Right forelimb (tissue), 1 donor: ENCODE data around the gene HAUS5.
"Not testable (repeated sequence)": the region's sequence is repeated elsewhere in the genome, so short reads cannot be mapped to it uniquely, and the experiment has no call there.

Experiments
- DNase-seq: peaks from one replicate; pipeline ENCODE4 v3.0.0-alpha.2; 2018

Gene HAUS5

DNA sequence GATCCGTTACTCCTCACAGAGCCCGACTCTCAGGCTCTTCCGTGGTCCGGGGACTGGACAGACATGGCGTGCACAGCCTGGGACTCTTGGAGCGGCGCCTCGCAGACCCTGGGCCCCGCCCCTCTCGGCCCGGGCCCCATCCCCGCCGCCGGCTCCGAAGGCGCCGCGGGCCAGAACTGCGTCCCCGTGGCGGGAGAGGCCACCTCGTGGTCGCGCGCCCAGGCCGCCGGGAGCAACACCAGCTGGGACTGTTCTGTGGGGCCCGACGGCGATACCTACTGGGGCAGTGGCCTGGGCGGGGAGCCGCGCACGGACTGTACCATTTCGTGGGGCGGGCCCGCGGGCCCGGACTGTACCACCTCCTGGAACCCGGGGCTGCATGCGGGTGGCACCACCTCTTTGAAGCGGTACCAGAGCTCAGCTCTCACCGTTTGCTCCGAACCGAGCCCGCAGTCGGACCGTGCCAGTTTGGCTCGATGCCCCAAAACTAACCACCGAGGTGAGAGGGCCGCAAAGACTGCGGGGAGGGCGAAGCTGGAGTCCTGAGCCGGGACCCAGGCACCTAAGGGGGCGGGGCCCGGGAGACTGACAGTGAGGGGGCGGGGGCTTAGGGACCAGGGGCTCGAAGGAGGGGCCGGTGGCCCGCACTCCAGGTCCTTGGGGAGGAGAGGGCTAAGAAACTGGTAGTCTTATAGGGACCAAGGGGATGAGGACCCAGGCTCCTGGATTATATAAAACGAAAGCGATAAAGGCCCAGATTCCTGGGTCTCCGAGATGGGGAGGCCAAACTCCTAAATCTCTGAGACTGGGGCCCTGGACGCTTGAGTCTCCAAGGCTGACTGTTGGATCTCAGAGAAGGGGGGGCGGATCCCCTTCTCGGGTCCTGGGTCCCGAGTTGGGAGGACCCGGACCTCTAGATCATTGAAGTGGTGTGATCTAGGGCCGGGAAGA lies 31.0 kb downstream of the HAUS5 start:
- DNase-seq = peak; percentile 92

DNA sequence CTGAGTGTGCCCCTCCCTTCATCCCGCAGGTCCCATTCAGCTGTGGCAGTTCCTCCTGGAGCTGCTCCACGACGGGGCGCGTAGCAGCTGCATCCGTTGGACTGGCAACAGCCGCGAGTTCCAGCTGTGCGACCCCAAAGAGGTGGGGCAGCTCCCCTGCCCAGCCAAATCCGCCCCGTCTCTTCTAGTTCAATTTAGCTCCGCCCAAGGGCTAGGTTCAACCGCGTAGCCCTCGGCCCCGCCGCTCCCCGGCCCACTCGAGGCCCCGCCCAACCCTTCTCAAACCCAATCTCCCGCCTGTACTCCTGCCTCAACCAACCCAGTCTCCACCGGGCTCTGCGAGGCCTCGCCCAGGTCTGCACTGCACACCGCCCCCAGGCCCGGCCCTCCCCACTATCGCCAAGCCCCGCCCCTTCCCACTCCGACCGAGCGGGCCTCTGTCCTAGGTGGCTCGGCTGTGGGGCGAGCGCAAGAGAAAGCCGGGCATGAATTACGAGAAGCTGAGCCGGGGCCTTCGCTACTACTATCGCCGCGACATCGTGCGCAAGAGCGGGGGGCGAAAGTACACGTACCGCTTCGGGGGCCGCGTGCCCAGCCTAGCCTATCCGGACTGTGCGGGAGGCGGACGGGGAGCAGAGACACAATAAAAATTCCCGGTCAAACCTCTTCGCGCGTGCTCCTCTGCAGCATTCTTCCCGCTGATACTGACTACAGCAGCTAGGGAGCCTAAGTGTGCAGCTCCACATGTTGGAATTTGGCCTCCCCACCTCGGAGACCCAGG lies 31.9 kb downstream of the HAUS5 start:
- peak; percentile 93 for DNase-seq

DNA sequence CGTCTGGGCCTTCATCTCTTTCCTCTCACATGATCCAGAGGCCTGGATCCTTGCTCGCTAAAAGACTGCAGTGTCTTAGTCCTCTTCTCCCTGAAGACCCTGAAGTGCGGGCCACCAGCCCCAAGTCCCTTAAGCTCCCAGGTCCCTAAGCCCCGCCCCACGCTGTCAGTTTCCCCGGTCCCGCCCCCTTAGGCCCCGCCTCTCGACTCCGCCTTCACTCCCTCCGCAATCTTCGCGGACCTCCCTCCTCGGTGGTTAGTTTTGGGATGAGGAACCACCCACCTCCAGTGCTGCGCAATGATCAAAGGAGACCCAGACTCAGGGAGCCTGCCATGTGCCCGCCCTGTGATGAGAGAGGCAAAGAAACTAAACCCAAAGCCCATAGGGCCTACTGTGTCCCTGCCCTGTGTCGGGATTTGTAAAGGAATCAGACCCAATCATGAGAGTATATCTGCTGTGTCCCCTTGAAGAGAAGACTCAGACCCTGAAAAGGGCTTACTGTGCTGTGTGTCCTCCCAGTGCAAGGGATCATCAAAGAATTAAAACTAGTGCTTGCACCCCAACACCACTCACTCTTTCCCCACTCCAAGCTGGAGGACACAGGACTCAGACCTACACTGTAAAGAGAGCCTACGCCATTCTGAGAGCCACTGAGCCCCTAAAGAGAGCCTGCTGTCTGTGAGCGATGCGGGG lies 32.6 kb downstream of the HAUS5 start:
- peak; percentile 81 for DNase-seq

DNA sequence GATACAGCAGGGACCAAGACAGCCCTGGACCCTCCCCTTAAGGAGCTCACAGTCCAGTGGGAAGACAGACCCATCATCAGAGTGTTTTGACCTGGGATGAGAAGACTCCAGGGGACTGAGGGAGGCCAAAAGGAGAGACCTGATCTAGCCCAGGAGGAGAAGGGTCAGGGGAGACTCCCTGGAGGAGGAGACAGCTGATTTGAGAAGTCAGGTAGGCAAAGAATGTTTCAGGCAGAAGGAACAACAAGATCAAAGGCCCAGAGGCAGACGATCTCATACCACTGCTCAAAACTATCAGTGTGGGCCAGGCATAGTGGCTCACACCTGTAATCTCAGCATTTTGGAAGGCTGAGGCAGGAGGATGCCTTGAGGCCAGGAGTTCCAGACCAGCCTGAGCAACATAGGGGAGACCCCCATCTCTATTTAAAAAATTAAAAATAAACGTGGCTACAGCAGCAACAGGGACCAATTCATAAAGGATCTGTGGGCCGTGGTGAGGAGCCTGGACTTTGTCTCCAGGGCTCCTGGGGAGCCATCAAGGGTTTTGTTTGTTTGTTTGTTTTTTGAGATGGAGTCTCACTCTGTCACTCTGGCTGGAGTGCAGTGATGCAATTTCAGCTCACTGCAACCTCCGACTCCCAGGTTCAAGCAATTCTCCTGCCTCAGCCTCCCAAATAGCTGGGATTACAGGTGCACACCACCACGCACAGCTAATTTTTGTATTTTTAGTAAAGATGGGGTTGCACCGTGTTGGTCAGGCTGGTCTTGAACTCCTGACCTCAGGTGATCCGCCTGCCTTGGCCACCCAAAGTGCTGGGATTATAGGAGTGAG lies 33.4 kb downstream of the HAUS5 start:
- DNase-seq = no peak

DNA sequence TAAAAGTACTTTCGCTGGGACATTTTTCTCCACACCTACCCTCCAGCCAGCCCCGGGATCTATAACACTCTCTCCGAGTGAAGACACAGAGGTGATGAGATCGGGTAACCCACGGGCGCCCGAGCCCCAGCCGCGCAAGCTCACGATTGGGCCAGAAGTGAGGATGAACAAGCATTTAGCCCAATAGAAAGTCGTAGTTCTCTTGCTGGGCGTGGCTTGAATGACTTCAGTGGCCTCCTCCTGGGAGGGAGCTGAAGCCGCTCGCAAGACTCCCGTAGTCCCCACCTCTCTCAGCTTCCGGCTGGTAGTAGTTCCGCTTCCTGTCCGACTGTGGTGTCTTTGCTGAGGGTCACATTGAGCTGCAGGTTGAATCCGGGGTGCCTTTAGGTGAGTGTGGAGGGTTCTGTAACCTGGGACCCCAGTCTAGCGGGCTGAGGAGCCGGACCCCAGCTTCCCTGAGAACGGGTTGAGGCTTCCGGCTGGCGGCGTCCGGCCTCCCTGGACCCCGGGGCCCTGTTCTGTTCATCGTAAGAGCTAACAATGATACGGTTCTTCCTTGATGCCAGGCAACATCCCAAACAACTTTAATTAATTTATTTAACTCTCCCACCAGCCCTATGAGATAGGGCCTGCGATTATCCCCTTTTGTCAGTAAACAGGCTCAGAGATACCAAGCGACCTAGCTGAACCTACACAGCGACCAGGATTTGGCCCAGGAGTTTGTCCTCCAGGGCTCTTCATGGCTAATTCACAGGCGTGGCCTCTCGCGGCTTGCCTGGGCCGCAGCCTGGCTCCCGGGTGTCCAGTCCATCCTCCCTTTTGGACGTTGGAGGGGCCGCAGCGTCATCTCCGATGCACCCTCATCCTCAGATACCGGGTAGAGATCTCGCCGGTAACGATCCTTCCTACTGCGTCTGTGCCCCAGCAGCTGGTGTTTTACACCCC lies 35.8 kb downstream of the HAUS5 start, which contains the start of gene COX6B1:
Gene COX6B1 (plus strand): TSS at position 307 of the 945 bp plus-strand sequence. CDS start 2,921 bp downstream, outside the sequence.
- peak; percentile 91 for DNase-seq

DNA sequence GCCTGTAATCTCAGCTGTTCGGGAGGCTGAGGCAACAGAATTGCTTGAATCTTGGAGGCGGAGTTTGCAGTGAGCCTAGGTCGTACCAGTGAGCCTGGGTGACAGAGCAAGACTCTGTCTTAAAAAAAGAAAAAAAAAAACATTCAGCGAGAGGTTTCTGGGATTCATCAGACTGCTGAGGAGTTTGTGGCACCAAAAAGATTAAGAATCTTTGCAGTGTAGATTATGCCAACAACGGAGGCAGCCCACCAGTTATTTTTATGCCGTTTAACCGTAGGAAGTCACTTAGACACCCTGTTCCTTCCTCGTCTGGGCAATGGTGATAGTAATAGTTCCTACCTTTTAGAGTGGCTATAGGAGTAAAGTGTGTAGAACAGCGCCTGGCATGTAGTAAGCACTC lies 38.0 kb downstream of the HAUS5 start:
- DNase-seq = no peak

DNA sequence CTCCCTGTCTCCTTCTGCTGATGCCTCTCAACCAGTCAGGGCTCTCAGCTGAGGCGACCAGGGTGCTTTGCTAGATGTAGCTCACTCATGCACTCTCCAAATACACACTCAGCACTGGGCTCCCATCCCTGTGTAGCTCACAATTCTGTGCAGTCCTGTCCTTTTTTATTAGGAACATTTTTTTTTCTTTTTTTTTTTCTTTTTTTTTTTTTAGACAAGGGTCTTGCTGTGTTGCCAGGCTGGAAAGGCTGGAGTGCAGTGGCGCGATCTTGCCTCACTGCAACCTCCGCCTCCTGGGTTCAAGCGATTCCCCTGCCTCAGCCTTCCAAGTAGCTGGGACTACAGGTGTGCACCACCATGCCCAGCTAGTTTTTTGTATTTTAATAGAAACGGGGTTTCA lies 42.3 kb downstream of the HAUS5 start:
- not testable (repeated sequence) for DNase-seq

DNA sequence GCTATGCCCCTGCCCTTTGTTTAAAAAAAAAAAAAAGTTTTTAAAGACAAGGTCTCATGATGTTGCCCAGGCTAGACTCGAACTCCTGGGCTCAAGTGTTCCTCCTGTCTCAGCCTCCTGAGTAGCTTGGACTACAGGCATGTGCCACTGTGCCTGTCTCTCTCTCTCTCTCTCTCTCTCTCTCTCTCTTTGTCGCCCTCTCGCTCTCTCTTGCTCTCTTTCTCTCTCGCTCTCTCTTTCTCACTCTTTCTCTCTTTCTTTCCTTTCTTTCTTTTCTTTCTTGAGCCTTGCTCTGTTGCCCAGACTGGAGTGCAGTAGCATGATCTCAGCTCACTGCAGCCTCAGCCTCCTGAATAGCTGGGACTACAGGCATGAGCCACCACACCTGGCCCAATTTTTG lies 43.1 kb downstream of the HAUS5 start:
- no peak for DNase-seq

DNA sequence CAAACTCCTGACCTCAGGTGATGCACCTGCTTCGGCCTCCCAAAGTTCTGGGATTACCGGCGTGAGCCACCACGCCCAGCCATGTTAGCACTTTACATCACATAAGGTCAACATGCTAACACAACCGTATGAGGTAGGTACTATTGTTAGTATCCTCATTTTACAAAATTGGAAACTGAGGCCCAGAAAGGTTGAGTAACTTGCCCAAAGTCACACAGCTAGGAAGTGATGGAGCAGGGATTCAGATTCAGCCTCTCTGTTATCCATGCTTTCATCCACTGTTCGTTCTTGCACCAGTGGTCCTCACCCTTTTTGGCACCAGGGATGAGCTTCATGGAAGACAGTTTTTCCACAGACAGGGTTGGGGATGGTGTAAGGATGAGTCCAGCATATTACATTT lies 44.2 kb downstream of the HAUS5 start:
- DNase-seq = no peak

DNA sequence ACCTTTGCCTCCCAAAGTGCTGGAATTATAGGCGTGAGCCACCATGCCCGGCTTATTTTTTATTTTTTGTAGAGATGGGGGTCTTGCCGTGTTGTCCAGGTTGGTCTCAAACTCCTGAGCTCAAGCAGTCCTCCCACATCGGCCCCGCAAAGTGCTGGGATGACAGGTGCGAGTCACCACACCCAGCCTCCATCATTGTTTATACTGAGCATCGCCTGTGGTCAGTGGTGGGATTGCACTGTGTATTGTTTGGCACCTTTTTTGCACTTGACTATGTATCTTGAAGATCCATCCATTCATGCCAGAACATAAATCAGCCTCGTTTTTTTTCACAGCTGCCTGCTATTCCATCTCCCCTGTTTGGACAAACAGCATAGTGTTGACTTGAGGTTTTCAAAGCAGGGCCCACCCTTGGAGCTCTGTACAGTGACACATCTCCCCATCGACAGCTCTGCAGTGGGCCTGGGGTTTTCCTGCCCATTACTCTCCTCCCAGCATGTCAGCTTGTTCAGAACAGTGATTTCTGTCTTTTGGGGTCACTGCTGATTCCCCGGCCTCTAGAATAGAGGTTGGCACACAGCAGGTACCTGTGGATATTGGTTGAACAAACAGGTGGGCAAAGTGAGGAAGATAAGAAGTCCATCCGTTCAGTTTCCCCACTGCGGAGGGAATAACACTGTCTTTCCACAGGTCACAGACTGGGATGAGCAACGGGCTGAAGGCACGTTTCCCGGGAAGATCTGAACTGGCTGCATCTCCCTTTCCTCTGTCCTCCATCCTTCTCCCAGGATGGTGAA lies 45.6 kb downstream of the HAUS5 start:
- DNase-seq = no peak

DNA sequence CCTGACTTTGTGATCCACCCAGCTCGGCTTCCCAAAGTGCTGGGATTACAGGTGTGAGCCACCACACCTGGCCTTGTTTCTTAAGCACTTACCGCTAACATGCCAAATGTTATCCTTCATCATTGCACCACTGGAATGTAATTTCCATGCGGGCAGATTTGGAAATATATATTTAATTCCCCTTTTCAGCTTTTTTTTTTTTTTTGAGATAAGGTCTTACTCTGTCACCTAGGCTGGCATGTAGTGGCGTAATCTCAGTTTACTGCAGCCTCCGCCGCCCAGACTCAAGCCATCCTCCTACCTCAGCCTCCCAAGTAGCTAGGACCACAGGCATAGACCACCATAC lies 49.4 kb downstream of the HAUS5 start:
- DNase-seq = no peak

DNA sequence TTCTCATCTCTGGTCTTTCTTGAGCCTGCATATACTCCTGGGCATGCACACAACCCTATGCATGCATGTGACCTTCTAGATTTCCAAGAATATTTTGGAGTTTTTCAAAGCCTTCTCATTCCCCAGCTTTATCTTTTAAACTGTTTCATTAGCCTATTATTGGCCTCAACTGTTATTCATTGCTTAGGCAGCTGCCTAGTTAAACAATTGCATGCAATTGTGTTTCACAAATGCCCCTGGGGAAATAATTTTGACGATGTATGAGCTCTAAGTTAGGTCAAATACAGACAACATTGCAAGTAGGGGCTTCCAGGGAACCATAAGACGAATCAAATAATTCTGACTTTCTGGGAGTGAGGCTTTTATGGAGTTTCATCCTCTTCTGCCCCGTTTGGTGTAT lies 51.4 kb downstream of the HAUS5 start:
- DNase-seq = no peak

DNA sequence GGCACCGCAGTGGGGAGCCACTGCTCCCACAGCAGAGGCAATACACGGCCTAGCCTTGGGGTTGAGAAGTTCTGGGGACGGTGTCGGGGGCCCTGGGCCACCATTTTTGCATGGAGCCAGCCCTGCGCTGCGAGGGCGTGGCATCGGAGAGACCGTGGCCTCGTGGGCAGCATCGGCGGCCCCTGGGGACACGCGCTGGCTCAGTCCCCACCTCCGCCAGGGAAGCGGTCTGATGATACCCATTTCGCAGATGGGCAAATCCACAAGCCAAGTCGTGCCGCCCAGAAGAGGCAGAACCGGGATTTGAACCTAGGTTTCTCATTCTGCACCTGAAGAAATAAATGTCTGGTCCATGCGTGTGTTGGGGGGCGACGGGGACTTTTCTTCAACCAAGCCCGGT lies 52.6 kb downstream of the HAUS5 start:
- DNase-seq = no peak

DNA sequence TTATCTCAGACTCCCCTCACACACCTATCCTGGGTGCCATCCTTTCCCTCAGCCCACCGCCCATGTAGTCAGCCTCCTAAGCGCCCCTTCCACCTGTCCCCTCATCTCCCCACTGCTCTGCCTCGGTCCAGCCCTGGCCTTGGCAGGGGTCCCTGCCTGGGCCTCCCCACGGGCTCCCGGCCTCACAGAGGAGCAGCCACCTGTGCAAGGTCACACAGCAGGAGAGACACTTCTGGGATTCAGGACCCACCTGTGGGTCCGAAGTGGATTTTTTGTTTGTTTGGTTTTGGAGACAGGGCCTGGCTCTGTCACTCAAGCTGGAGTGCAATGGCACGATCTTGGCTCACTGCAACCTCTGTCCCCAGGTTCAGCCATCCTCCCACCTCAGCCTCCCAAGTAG lies 53.1 kb downstream of the HAUS5 start:
- no peak for DNase-seq

DNA sequence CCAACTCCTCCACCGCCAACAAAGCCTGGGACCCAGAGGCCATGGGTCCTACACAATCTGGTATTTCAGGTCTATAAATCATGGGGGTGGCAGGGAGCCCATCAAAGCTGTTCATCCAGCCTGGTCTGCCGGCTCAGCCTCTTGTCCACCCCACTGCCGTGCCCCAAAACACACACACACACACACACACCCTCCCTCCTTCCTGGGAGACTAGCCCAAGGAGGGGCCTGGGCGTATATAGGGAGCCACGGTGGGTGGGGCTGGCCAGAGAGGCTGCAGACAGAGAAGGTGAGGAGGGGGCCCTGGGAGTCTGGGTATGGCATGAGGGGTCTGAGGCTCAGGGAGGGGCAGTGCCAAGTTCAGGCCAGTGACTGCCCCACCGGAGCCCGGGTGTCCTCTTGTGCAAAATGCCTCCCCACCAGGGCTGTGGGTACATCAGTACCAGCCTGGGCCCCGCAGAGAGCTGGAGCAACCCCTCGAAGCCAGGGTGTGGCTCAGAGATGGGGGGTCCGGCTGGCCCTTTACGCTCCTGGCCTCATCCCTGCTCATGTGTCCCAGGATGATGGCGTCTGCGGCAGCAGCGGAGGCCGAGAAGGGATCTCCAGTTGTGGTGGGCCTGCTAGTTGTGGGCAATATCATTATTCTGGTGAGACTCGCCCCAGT lies 53.8 kb downstream of the HAUS5 start, which contains the start of gene UPK1A:
Gene UPK1A (plus strand): TSS at position 267 of the 663 bp plus-strand sequence. CDS start 296 bp downstream, at position 563.
- DNase-seq = no peak

DNA sequence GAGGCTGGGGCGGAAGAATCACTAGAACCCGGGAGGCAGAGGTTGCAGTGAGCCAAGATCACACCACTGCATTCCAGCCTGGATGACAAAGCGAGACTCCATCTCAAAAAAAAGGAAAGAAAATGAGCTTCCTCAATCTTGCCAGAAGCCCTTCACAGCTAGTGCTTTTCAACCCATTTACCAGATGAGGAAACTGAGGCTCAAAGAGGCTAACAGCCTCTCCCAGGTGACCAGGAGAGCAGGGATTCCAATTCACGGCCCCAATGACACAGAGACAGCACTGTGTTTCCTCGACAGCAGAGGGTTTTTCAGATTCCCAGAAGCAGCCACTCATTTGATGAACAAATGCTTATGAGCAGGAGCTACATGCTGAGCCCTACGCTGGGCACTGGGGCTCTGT lies 57.0 kb downstream of the HAUS5 start:
- DNase-seq = no peak

DNA sequence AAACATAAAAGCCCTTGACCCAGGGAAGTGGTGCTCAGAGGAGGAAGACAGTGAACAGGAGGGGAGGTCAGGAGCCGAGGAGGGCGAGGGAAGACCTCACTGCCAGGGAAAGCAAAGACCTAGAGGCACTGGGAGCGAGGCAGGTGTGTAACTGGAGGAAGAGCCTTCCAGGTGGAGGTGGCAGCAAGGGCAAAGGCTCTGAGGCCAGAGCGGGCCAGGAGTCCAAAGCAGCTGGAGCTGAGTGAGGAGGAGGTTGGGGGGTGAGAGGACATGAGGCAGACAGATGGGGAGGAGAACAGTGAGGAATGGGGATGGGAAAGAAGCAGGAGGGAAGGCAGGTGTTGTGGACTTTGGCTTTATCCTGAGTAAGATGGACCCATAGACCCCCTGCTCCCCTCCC lies 57.4 kb downstream of the HAUS5 start:
- DNase-seq = no peak

DNA sequence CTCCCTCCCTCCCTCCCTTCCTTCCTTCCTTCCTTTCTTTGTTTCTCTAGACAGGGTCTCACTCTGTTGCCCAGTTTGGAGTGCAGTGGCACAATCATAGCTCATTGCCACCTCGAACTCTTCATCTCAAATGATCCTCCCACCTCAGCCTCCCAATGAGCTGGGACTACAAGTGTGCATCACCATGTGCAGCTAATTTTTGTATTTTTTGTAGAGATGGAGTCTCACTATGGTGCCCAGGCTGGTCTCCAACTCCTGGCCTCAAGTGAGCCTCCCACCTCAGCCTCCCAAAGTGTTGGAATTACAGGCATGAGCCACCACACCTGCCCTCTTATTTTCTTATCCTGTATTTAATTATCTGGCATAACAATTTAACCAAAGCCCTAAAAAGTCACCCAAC lies 58.2 kb downstream of the HAUS5 start:
- DNase-seq = no peak

DNA sequence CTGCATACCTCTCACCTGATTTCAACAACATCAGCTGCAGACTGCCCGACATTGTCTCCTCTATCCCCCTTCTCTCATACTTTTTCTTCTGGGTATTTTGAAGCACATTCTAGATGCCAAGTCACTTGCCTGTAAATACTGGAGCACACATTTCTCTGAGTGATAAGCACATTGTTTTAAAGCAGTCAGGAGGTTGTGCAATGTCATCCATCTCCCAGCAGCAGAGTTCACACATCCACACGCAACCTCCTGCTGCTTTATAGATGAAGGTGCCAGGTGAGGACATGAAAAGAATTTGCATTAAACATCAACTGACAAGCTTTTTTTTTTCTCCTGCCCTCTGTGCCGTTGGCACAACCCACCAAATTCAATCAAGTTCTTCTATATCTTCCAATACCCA lies 59.3 kb downstream of the HAUS5 start:
- DNase-seq = no peak
